ENCODE data around the gene HS3ST3A1.

- TF ChIP-seq CTCF (IDR thresholded peaks at IDR 0.05) = no peak
- no peak for TF ChIP-seq POLR2A (IDR thresholded peaks at IDR 0.05)
Observed at GRCh38 chr17:13609941-13610340, 8.2 kb upstream of the HS3ST3A1 start.

Data from body of pancreas (tissue), 4 donors.